Brain microvascular endothelial cell (primary cell): ENCODE results near the gene RSL24D1.
A peak's percentile ranks its signal among the peaks of the same experiment; 100 is the strongest.
"Not testable (repeated sequence)": the region's sequence is repeated elsewhere in the genome, so short reads cannot be mapped to it uniquely, and the experiment has no call there.

ENCODE experiments used
- DNase-seq: peaks from one replicate; pipeline ENCODE4 v3.0.0-alpha.2; 2020
- H3K27ac ChIP-seq: fragments of 250-450 bp; sonication (Bioruptor Pico); 2 replicates; pipeline ENCODE4 v1.5.1; 2020; ENCODE audit warnings: mild to moderate bottlenecking, moderate library complexity
- H3K27me3 ChIP-seq: fragments of 250-450 bp; sonication (Bioruptor Pico); replicated peaks from 2 replicates; pipeline ENCODE4 v1.5.1; 2020; ENCODE audit warnings: mild to moderate bottlenecking
- H3K36me3 ChIP-seq: fragments of 250-450 bp; sonication (Bioruptor Pico); replicated peaks from 2 replicates; pipeline ENCODE4 v1.5.1; 2020; ENCODE audit warnings: mild to moderate bottlenecking
- H3K4me3 ChIP-seq: 2 replicates; pipeline ENCODE4 v1.5.1; 2011; ENCODE audit warnings: low read depth, mild to moderate bottlenecking, control low read depth, low read length, moderate library complexity
- in situ Hi-C: cut with HindIII; loops from 2 replicates; pipeline ENCODE4 v1.10.0; 2017; ENCODE audit warnings: low sequenced_read_pairs, low pct_ligation_motif_present
- TF ChIP-seq, protein P1 (sequence below): IDR thresholded peaks from 2 replicates; pipeline ENCODE4 v1.5.1; 2011; ENCODE audit warnings: low read depth, mild to moderate bottlenecking, moderate library complexity, low read length, control low read depth, inconsistent platforms; ENCODE audit errors: missing control alignments

Gene RSL24D1

DNA sequence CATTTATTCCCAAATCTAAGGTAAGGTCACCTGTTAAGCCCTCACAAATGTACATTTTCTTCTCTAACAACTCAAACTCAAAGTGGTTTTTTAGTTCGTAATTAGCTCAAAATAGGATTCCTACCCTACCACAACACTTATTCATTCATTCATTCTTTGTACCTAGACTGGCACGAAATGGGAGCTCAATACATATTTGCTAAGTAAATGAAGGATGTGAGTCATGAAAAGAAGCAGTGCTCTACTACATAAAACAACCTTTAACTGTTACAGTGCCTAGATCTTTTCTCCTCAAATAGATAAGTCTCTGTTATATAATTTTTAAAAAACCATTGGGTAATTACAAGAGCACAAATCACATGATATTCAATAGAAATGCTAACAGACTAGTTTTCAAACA, 13.1 kb downstream of the RSL24D1 start:
- no peak for DNase-seq
- peaks cover 23% of the 10 kb centered on the region for H3K36me3 ChIP-seq
- H3K27ac ChIP-seq: no peak overlapping the region
- no peaks in the 10 kb centered on the region for H3K27me3 ChIP-seq
- TF ChIP-seq, protein P1, sequence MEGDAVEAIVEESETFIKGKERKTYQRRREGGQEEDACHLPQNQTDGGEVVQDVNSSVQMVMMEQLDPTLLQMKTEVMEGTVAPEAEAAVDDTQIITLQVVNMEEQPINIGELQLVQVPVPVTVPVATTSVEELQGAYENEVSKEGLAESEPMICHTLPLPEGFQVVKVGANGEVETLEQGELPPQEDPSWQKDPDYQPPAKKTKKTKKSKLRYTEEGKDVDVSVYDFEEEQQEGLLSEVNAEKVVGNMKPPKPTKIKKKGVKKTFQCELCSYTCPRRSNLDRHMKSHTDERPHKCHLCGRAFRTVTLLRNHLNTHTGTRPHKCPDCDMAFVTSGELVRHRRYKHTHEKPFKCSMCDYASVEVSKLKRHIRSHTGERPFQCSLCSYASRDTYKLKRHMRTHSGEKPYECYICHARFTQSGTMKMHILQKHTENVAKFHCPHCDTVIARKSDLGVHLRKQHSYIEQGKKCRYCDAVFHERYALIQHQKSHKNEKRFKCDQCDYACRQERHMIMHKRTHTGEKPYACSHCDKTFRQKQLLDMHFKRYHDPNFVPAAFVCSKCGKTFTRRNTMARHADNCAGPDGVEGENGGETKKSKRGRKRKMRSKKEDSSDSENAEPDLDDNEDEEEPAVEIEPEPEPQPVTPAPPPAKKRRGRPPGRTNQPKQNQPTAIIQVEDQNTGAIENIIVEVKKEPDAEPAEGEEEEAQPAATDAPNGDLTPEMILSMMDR: no peak
- H3K4me3 ChIP-seq: no peak overlapping the region
- in situ Hi-C loops: no loop called here

DNA sequence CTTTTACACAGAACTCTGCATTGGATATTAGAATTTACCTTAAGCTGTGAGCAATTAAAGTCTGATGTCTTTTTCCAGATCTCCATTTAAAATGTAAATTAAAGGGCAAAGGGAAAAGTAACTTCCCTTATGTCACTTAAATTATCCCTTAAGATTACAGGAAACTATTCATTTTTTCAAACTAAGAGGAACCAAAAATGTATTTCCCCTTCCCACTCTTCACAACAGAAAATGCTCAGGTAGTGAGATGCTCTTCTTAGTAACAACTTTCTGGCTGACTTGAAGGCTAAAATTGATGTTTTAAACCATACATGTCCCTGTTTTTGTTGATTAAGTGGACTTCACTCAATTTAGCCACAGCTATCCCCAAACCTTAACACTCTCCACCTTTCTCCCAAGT, 17.6 kb downstream of the RSL24D1 start:
- TF ChIP-seq, protein P1: no peak
- H3K4me3 ChIP-seq: no peak overlapping the region
- in situ Hi-C loops: no loop called here
- H3K27me3 ChIP-seq: no peaks in the 10 kb centered on the region
- H3K36me3 ChIP-seq: peaks cover 11% of the 10 kb centered on the region
- DNase-seq: no peak
- H3K27ac ChIP-seq: no peak overlapping the region

DNA sequence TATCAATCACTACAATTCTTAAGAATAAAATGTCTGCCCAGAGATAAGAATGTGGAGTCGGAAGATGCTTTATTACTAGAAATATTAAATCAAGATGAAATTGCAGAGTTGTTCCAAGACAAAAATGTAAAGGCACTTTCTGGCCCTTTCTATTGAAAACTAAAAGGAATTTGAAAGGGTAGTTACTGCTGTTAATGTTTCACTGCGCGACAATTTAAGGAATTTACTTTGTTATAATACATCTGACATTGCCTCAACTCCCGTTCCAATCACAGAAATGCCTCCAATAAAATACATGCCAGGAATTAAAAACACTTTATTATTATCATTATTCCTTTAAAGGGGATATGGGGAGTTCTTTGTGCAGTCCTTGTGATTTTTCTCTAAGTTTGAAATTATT, 26.4 kb downstream of the RSL24D1 start:
- Histone ChIP-seq H3K27me3 (no peaks in the 10 kb centered on the region), H3K36me3 (no peaks in the 10 kb centered on the region), H3K4me3 (no peak overlapping the region), H3K27ac (no peak overlapping the region)
- no peak for DNase-seq
- TF ChIP-seq, protein P1: no peak
- in situ Hi-C loops: no loop called here

DNA sequence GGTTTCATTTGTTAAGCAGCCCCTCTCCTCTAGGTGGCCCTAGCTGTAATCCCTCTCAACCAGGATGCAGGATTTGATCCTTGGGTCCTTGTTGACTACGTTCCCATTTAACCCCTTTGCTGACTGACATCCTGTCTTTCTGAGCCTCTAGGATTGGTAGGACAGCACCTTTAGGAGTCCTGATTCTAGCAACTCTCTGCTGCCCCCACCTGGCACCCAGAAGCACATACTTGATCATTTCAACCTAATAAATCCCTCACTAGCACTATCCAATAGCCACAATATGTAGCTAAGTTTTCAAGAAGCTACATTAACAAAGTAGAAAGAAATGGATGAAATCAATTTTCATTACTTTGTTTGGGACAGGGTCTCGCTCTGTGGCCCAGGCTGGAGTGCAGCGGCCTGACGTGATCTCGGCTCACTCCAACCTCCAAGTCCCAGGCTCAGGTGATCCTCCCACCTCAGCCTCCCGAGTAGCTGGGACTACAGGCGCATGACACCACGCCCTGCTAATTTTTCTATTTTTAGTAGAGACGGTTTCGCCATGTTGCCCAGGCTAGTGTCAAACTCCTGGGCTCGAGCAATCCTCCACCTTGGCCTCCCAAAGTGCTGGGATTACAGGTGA, 28.3 kb downstream of the RSL24D1 start:
- no peaks in the 10 kb centered on the region for H3K36me3 ChIP-seq
- no peak overlapping the region for H3K27ac ChIP-seq
- H3K27me3 ChIP-seq: no peaks in the 10 kb centered on the region
- no peak overlapping the region for H3K4me3 ChIP-seq
- peak; percentile 56 for DNase-seq
- in situ Hi-C loops: no loop called here
- TF ChIP-seq, protein P1: peak; percentile 92

DNA sequence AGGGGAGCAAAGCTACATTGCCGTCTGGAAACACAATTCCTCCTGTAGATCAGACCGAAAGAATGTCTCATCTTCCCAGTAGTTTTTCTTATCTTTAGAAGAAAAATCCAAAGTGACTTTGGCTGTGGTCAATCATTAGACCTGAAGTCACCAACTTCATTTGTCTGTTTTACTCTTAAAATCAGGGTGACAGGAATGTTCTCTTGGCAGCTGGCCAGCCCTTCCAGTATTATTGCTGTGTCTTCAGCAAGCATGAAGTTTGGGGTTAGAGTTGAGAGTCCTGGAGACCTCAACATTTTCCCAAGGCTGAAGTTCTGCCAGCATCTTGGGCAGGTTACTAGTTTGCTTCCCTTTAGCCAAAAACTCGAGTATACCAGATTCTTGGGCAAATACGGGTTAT, 32.5 kb downstream of the RSL24D1 start:
- H3K27ac ChIP-seq: no peak overlapping the region
- TF ChIP-seq, protein P1: no peak
- in situ Hi-C loops: no loop called here

DNA sequence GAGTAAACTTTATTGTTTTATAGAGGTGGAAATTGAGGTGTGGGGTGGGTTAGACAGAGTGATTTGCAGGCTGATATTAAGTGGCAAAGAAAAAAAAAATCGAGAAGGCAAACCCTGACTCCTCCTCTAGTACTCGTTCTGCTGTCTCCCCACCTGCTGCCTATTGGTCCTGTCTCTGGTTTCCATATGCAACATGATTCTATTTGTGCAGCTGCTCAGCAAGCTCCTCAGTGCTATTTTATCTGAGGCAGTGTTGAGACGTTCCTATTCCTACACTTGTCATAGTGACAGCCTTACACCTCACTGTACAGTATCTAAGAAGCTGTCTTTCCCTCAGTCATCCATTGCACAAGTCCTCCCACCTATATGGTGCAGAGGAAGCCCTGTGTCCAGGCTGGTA, 45.1 kb downstream of the RSL24D1 start:
- Histone ChIP-seq H3K36me3 (no peaks in the 10 kb centered on the region), H3K27ac (no peak overlapping the region), H3K27me3 (no peaks in the 10 kb centered on the region), H3K4me3 (no peak overlapping the region)
- no peak for DNase-seq
- in situ Hi-C loops: no loop called here
- TF ChIP-seq, protein P1: no peak

More for the DNA sequence above, 32.5 kb downstream of the RSL24D1 start:
- no peak for DNase-seq
- no peaks in the 10 kb centered on the region for H3K36me3 ChIP-seq
- no peaks in the 10 kb centered on the region for H3K27me3 ChIP-seq
- no peak overlapping the region for H3K4me3 ChIP-seq

DNA sequence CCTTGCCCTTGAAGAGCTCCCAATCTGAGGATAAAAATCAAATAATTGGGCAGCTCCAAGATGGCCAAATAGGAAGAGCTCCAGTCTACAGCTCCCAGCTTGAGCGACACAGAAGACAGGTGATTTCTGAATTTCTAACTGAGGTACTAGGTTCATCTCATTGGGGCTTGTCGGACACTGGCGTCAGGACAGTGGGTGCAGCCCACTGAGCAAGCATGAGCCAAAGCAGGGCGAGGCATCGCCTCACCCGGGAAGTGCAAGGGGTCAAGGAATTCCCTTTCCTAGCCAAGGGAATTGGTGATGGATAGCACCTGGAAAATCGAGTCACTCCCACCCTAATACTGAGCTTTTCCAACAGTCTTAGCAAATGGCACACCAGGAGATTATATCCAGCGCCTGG, 53.6 kb downstream of the RSL24D1 start:
- in situ Hi-C loops, H3K27me3 ChIP-seq, DNase-seq, H3K36me3 ChIP-seq, H3K27ac ChIP-seq, H3K4me3 ChIP-seq: not testable (repeated sequence)
